K562 (cell line): ENCODE measurements around the gene TFF1.
"Not testable (repeated sequence)": the region's sequence is repeated elsewhere in the genome, so short reads cannot be mapped to it uniquely, and the experiment has no call there.

Source experiments
- SAFB2 ChIP-seq: fragments of 200-400 bp; formaldehyde crosslinking; IDR thresholded peaks from 2 replicates; pipeline ENCODE4 v1.6.1; 2018; ENCODE audit warnings: borderline replicate concordance, low read length, low read depth, moderate library complexity; ENCODE audit not compliant: severe bottlenecking
- SMC3 ChIP-seq: conservative IDR thresholded peaks from 2 replicates; pipeline ENCODE4 v1.6.1; 2011; ENCODE audit warnings: low read depth, low read length, improper control_type of control experiment; ENCODE audit not compliant: insufficient read depth
- SREBF1 ChIP-seq: fragments of 150-350 bp; IDR thresholded peaks from 2 replicates; pipeline ENCODE4 v1.6.1; 2014; ENCODE audit warnings: antibody characterized with exemption, low read depth, low read length, borderline replicate concordance
- U2AF1 ChIP-seq: fragments of 200-400 bp; formaldehyde crosslinking; optimal IDR thresholded peaks from 2 replicates; pipeline ENCODE3; 2017; ENCODE audit warnings: mild to moderate bottlenecking, low read depth, low read length, moderate library complexity
- ZKSCAN3 ChIP-seq: fragments of 250-450 bp; sonication (Bioruptor Pico); IDR thresholded peaks from 2 replicates; pipeline ENCODE4 v1.4.0; 2020

- TF ChIP-seq U2AF1; SREBF1; ZKSCAN3 (CRISPR knock-in tag); SAFB2; SMC3: not testable (repeated sequence)
Observed at GRCh38 chr21:42408718-42409117, 42.4 kb upstream of the TFF1 start.
